Thoracic aorta (tissue), 2 donors: ENCODE data around the gene ATG7. TPM values are rescaled to one million over a fixed set of nuclear protein-coding genes. Genes with fewer than 3 reads are reported as not detected.
"Not testable (repeated sequence)": the region's sequence is repeated elsewhere in the genome, so short reads cannot be mapped to it uniquely, and the experiment has no call there.

Source experiments
- ATAC-seq: fragments of 150-250 bp; one replicate; pipeline ENCODE4 v1.8.0; 2017; ENCODE audit warnings: low read depth; ENCODE audit not compliant: insufficient number of reproducible peaks, low FRiP score
- DNase-seq: peaks from one replicate; pipeline ENCODE4 v3.0.0-alpha.2; 2020; ENCODE audit warnings: low spot score
- H3K27ac ChIP-seq, 2 donors: fragments of 200-600 bp; sonication (generic); 1 replicate in 1 of 2; 2 replicates in 1 of 2; pipeline ENCODE4 v1.5.1; 2016; ENCODE audit warnings: mild to moderate bottlenecking in 2 of 2, moderate library complexity in 2 of 2
- H3K27me3 ChIP-seq: fragments of 200-600 bp; sonication (generic); replicated peaks from 2 replicates; pipeline ENCODE4 v1.6.0; 2016; ENCODE audit warnings: mild to moderate bottlenecking; ENCODE audit not compliant: insufficient read depth
- H3K36me3 ChIP-seq: fragments of 200-600 bp; sonication (generic); one replicate; pipeline ENCODE4 v1.5.1; 2016
- H3K4me1 ChIP-seq, 2 donors: fragments of 200-600 bp; sonication (generic); 1 replicate in 1 of 2; 2 replicates in 1 of 2; pipeline versions ENCODE4 v1.5.1 to v1.6.0; 2016; ENCODE audit warnings: low read depth in 2 of 2, mild to moderate bottlenecking in 1 of 2; ENCODE audit not compliant: control insufficient read depth in 1 of 2
- H3K4me3 ChIP-seq: fragments of 200-600 bp; sonication (generic); 2 replicates; pipeline ENCODE4 v1.5.1; 2016; ENCODE audit warnings: mild to moderate bottlenecking
- H3K9me3 ChIP-seq: fragments of 200-600 bp; sonication (generic); 2 replicates; pipeline ENCODE4 v1.5.1; 2016
- total RNA-seq, 2 donors: library from RNA; depleted of rRNA; stranded (reverse); fragments of >200 nt; gene quantifications; one replicate each; pipeline versions ENCODE4 v1.1.0 to v1.2.3, GENCODE V29; 2016
- TF ChIP-seq, protein P1 (sequence below): fragments of 200-600 bp; sonication (generic); IDR thresholded peaks from one replicate; pipeline ENCODE4 v1.5.1; 2019; ENCODE audit warnings: antibody characterized with exemption

Gene ATG7
- total RNA-seq, 2 donors from 2014 or later, result 56.6 to 88.3 TPM

- ATAC-seq, result no peak
- DNase-seq, result no peak
- Histone ChIP-seq H3K4me1 (peaks cover 13 to 20% of the 10 kb centered on the region in 2 donors), H3K27me3 (no peaks in the 10 kb centered on the region), H3K4me3 (no peak overlapping the region), H3K36me3 (no peaks in the 10 kb centered on the region), H3K9me3 (no peaks in the 10 kb centered on the region), H3K27ac (peak overlapping the region; percentile 67 to 71)
- TF ChIP-seq, protein P1, sequence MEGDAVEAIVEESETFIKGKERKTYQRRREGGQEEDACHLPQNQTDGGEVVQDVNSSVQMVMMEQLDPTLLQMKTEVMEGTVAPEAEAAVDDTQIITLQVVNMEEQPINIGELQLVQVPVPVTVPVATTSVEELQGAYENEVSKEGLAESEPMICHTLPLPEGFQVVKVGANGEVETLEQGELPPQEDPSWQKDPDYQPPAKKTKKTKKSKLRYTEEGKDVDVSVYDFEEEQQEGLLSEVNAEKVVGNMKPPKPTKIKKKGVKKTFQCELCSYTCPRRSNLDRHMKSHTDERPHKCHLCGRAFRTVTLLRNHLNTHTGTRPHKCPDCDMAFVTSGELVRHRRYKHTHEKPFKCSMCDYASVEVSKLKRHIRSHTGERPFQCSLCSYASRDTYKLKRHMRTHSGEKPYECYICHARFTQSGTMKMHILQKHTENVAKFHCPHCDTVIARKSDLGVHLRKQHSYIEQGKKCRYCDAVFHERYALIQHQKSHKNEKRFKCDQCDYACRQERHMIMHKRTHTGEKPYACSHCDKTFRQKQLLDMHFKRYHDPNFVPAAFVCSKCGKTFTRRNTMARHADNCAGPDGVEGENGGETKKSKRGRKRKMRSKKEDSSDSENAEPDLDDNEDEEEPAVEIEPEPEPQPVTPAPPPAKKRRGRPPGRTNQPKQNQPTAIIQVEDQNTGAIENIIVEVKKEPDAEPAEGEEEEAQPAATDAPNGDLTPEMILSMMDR, result no peak
Observed at GRCh38 chr3:11522953-11523571, 250.9 kb downstream of the ATG7 start.

GRCh38 chr3:11523572-11524101 is 251.4 kb downstream of the ATG7 start:
- H3K4me1 ChIP-seq, result peaks cover 13 to 20% of the 10 kb centered on the region in 2 donors
- no peaks in the 10 kb centered on the region for H3K9me3 ChIP-seq
- no peaks in the 10 kb centered on the region for H3K27me3 ChIP-seq
- no peaks in the 10 kb centered on the region for H3K36me3 ChIP-seq
- H3K4me3 ChIP-seq, result no peak overlapping the region
- TF ChIP-seq, protein P1, result no peak
- no peak for DNase-seq
- H3K27ac ChIP-seq, result peak overlapping the region; percentile 67 to 71
- ATAC-seq, result peak; percentile 34

DNA sequence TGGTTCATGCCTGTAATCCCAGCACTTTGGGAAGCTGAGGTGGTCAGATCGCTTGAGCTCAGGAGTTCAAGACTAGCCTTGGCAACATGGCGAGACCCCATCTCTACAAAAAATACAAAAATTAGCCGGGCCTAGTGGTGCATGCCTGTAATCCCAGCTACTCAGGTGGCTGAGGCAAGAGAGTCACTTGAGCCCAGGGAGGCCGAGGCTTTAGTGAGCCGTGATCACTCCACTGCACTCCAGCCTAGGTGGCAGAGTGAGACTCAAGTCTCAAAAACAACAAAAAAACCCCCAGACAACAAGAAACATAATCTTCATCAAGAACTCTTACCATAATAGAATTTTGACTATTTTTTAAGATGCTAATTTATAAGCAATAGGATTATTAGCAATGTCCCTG is 253.9 kb downstream of the ATG7 start:
- H3K4me3 ChIP-seq, H3K9me3 ChIP-seq, DNase-seq, H3K27me3 ChIP-seq, ATAC-seq, H3K36me3 ChIP-seq: not testable (repeated sequence)
- peaks cover 22 to 38% of the 10 kb centered on the region in 2 donors for H3K4me1 ChIP-seq
- peak overlapping the region in 1 of 2 donors; percentile 13 for H3K27ac ChIP-seq

GRCh38 chr3:11529281-11529680 is 257.1 kb downstream of the ATG7 start:
- ATAC-seq (no peak), DNase-seq (no peak)
- Histone ChIP-seq H3K9me3 (no peaks in the 10 kb centered on the region), H3K4me3 (no peak overlapping the region), H3K36me3 (no peaks in the 10 kb centered on the region), H3K27ac (peak overlapping the region in 1 of 2 donors; percentile 44), H3K4me1 (peaks cover 26 to 44% of the 10 kb centered on the region in 2 donors), H3K27me3 (no peaks in the 10 kb centered on the region)
- TF ChIP-seq, protein P1, result no peak

DNA sequence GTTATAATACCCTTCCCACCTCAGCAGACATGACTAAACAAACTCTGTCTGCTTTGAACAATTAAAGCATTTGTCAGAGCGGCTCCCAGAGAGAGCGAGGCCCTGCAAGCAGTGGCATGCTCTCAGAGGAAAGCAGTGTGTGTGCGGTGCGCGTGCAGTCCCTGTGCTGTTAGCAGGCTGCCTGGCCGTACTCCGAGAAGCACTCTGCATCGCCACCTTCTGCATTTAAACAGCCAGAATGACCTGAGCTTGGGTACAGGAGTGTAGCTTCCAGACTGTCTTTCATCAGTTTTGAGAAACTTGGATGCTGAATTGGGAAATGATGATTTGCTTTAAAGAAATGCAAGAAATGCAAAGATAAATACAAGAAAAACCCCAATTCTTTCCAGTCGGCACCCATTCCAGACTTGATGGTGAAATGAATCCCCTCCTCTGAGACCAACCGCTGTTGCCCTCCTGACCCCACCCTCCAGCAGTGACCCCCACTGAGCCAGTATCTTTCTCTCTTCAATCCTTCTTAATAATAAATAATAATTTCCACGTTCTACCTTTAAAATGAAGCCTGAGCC is 258.0 kb downstream of the ATG7 start:
- Histone ChIP-seq H3K9me3 (no peaks in the 10 kb centered on the region), H3K27ac (peak overlapping the region; percentile 14 to 44), H3K27me3 (no peaks in the 10 kb centered on the region), H3K36me3 (no peaks in the 10 kb centered on the region), H3K4me3 (no peak overlapping the region), H3K4me1 (peaks cover 28 to 48% of the 10 kb centered on the region in 2 donors)
- ATAC-seq (no peak), DNase-seq (no peak)
- TF ChIP-seq, protein P1, result no peak
